NCI-H2029 (cell line): ENCODE measurements around the gene LTBP3.

Experiments used
- DNase-seq: peaks from one replicate; lab custom pipeline; 2025; lab: John Stamatoyannopoulos, UW

LTBP3 gene

DNA sequence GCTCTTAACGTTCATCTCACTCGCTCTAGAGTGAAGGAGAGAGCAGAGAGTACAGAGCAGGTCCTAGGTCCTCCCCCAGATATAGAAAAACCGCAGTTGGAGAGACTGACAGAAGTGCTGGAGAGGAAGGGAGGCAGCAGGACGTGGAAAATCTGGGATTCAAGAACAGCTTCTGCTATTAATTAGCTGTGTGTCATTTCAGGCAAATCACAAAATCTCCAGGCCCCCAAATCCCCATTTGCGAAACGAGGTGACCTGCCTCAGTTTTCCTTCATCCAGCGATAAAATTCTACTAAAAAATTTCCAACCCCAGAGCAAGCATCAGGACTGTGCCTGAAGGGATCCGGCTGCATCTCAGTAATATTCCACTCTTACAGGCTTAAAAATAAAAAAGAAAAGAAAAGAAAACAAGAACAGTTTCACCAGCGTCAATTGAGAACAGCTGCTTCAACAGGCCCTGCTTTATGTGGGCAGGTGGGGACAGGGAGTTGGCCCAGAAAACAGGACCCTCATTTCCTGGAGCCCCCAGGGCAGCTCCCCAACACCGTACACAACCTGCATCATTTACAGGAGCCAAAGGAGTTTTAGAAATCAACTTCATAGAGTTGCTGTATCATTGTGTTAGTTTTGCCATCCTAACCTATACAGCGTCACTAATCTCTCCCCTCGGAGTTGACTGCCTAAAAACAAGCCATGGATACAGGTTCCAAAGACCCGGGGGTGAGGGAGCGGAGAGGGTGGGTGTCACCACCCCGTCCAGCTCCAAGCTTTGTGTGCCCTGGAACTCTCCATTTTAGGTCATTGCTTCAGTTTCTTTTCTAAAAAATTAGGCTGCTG, 61.6 kb downstream of the LTBP3 start:
- DNase-seq = no peak

DNA sequence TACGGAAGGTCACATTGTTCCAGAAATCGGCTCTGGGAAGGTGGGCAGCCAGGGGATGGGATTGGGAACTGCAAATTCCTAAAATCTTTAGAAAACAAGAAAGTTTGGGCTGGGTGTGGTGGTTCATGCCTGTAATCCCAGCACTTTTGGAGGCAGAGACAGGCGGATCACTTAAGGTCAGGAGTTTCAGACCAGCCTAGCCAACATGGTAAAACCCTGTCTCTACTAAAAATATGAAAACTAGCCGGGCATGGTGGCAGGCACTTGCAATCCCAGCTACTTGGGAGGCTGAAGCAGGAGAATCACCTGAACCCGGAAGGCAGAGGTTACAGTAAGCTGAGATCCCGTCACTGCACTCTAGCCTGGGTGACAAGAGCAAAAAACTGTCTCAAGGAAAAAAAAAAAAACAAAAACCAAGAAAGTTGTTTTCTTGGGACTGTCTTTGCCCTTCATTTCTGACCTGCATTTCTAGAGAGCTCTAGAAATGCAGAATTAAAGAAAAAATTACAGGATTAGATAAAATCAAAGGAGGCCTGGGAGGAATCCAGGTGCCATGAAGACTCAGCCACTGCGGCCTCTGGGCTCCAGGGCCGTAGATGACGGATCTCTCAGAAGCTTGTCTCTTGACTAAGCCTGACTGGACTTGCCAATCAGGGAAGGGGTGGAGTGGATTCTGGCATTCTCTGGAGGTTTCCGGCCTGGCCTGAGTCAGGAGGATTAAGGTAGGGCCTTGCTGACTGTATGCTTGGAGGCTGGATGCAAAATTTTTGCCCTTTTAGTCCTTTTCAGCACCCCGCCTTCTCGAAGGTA, 64.6 kb downstream of the LTBP3 start:
- DNase-seq = no peak

DNA sequence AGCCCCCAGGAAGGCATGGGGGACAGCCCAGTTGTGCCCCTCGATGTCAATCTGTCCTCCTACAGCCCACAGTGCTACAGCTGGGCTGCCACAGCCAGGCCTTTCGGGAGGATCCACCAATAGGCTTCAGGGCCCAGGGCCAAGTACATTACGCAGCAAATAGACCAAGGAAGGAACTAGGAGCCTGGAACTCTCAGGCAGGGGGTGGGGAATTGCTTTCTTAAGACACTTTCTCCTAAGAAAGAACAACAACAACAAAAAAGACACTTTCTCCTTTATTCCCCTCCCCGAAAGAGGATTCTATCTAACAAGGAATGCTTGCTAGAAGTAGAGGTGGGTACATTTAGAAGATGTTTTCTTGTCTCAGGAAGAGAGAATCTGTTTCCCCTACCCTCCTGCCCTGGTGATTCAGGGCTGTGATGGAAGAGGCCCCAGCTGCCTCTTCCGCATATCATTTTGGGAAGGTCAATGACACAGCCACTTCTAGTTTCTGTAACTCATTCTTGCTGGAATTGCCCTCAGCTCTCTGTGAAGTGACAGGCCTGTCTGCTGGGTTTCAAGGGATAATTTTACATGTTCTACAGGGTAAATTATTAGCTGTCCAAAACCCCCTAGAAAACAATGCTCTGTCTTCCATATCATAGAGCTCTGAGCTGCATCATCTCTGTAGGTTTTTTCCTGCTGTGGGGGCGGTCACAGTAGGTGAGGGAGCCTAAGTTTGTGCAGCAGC, 65.4 kb downstream of the LTBP3 start:
- no peak for DNase-seq

DNA sequence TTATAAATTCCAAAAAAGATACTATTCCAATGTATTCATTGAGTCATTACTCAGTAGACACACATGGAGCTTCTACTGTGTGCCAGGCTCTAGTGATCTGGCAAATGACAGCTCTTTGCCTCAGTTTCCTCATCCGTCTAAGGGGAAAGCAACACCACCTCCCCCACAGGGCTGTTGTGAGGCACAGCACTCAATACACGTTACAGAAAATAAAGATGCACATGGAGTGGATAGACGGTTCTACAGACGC, 65.8 kb downstream of the LTBP3 start:
- DNase-seq = no peak

GRCh38 chr11:65491614-65492386, 66.4 kb downstream of the LTBP3 start:
- DNase-seq = peak; percentile 96

- no peak for DNase-seq
Observed at GRCh38 chr11:65491163-65491465, 67.0 kb downstream of the LTBP3 start.

GRCh38 chr11:65489706-65490320, 68.3 kb downstream of the LTBP3 start:
- DNase-seq = no peak

- no peak for DNase-seq
Observed at GRCh38 chr11:65489035-65489705, 69.0 kb downstream of the LTBP3 start.
